GM12892 (cell line): Measurements from ENCODE around the gene RAB4A.

Source experiments
- POLR2A ChIP-seq: IDR thresholded peaks from 2 replicates; pipeline ENCODE4 v1.6.1; 2011; ENCODE audit warnings: low read depth, low read length, control low read depth
- POLR2AphosphoS5 ChIP-seq: IDR thresholded peaks from 2 replicates; pipeline ENCODE4 v1.6.1; 2011; ENCODE audit warnings: low read depth, low read length, control low read depth
- TAF1 ChIP-seq: IDR thresholded peaks from 2 replicates; pipeline ENCODE4 v1.6.1; 2011; ENCODE audit warnings: low read depth, mild to moderate bottlenecking, control low read depth, low read length, borderline replicate concordance

GRCh38 chr1:229344937-229345684 is 74.2 kb downstream of the RAB4A start:
- TF ChIP-seq POLR2AphosphoS5 (no peak), POLR2A (no peak), TAF1 (no peak)
